DMS53 (cell line): ENCODE data around the gene DLK1.
A peak's percentile ranks its signal among the peaks of the same experiment; 100 is the strongest.

Source experiments
- DNase-seq: peaks from one replicate; lab custom pipeline; 2025; lab: John Stamatoyannopoulos, UW

Gene DLK1

DNA sequence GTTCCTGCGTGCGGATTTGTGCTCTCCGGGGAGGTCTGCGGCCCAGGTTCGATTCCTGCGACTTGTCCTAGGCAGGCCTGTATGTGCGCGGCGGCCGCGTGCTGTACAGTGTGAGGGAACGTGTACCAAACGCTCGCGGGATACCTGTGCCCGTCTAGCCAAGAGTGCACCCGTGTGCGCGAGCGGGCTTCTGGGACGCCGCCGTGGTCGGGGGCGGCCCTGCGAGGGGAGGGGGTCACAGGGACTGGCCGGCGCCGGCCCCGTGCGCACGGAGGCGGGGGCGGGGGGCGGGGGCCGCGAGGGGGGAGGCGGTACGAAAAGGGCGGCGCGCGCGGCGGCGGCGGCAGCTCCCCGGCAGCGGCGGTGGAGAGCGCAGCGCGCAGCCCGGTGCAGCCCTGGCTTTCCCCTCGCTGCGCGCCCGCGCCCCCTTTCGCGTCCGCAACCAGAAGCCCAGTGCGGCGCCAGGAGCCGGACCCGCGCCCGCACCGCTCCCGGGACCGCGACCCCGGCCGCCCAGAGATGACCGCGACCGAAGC, at the start of gene DLK1:
DLK1 (plus strand) TSS at position 343 of the 536 bp plus-strand sequence; CDS start at position 520, 177 bp downstream.
- no peak for DNase-seq

DNA sequence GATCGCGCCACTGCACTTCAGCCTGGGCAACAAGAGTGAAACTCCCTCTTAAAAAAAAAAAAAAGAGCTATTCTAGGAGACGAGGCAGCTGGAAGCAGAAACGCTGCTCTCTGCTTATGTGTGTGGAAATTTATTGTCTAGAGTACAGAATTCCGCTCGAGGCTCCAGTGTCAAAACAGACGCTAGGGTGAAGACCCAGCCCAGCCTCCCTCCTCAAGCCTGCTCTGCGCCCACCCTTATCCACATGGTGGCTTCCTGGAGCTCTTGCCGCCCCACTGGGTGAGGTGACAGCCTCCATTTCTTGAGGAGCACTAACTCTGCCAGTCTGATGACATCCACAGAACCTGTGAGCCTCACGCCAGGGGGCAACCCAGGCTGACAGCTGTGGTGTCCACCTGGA, 49.5 kb upstream of the DLK1 start:
- DNase-seq, result no peak

DNA sequence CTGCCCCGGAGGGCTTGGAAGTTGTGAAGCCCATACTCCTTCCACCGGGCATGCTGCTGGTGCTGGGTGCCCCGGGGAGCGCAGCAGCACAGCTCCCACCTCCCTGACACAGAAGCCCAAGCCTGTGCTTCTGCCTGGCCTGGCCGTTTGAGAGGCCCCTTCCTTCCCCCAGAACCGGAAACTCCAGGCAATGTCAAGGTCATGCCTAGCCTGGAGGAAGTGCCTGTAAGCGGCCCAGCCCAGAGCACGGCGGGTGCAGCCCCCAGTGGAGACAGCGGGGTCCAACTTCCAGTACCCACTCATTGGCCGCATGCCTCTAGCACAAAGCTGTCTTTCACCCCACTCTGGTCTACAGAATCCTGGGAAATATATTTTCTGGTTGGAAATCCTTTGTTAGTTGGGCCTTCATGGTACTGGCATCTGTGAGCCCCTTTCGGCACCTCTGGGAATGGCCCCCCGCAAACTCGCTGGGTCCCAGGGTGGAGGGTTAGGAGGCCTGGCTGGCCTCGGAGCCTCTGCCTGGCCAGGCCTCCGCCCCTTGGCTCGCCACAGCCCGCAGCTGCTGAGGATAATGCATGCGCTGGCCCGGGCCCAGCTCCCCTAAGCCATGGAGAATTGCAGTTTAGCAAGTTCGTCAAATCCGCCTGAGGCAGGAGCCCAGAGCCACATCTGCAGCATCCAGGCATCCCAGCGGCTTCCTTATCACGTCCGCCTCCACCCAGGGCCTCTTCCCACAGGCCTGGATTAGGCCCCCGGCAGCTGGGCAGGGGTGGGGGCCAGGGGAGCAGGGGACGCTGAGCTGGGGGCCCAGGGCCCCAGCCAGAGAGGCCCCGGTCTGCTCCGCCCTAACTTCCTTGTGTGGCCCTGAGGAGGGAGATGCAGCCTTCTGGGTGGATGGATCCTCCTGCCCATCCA, 48.9 kb upstream of the DLK1 start:
- no peak for DNase-seq

DNA sequence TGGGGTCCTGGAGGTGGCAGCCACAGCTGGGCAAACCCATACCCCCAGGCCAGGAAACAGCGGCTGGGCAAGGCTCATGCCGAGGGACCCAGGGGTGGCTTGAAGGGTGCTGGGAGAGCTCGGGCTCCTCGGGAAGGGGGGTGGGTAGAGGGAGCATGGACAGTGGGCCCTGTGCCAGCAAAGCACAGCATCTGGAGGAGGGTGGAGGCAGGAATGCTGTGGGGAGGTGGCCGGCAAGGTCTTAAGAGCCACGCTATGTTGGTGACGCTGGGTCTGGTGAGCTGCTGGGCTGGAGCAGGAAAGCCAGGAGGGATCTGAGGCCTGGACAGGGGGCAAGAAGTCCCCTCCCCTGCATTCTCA, 48.2 kb upstream of the DLK1 start:
- DNase-seq, result no peak

DNA sequence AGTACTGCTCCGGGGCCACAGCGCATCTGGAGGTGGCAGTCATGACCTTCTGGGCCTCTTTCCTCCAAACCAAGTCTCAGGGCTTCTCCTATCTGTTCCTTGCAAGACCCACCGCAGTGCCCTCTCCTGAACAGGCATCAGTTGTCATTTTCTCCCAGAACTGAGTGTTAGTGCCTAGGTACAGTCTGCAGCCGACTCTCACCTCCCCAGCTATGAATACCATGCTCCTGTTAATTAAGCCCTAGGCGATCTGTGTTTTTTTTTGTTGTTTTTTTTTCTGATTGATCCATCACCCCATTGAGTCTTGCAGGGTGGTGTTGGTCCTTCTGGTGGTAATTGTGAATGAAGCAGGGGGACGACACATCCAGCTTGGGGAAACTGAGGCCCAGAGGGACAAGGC, 47.5 kb upstream of the DLK1 start:
- no peak for DNase-seq

DNA sequence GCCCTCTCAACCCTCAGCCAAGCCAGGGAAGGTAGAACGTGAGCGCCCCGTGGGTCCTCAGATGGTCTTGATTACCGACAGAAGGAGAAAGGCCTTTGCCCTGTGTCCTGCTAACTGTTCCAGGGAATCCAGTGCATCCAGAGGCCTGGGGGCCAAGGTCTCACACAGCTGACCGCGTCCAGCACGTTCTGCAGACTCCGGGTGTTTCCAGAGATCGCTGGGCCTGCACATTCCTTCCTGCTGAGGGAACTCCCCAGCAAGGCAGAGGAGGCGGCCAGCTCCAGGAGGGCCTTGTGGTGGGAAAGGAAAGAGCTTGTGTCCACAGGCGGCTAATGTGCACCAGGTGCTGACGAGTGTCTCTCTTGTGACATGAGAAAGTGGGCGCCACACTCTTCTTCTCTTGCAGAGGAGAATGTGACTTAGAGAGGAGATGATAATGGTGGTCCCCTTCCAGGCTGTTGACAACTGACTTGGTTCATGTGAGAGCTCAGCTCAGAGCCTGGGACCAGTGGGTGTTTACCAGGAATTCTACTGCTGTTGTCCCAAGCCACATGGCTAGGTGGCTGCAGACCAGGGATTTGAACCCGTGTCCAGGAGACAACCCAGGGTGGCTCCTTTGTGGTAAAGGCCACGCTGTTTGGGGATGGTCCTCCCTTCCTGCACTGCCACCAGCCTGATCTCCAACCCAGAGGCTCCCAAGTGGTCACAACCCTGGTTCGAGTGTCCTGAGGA, 46.8 kb upstream of the DLK1 start:
- no peak for DNase-seq

DNA sequence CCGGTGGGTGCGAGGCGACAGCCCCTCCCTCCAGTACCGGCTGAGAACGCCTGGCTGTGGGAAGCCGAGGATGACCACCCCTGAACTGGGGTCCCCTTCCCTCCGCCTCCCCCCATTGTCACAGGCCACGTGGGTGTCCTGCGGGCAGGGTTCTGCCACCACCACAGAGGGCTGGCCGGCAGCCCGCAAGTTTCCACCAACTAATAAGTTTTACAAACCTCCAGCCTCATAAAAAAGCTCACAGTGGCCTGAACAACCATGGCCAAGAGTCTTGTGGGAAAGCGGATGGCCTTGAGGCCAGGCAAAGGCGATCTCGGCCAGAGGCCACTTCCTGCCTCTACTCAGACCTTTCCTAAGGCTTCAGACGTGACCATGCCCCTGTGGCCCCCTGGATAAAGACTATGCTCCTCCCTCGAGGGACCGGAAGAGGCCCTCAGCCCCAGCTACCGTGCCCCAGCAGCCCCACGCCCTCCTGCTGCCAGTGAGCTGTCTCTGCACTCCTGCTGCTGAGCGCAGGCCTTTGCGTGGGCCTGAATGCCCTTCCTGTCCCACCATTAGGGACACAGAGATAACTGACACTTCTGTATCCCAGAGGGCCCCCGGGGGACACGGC, 46.1 kb upstream of the DLK1 start:
- DNase-seq, result no peak

DNA sequence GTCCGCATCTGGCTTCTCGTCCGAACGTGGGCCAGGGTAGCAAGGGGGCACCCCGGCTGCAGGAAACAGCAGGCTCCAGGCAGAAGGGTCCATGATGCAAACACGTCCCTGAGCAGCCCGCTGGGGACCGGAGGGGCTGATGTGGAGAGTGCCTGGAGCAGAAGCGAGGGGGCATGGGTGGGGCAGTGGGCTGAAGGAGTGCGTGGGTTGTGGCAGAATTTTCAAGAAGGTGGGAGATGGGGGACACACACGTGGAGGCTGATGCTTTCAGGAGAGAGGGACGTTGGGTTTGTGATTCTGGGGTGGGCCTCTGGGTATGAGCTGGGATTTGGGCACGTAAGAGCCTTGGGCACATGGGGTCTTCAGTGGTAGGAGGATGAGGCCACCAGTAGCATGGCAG, 45.6 kb upstream of the DLK1 start:
- DNase-seq, result no peak

DNA sequence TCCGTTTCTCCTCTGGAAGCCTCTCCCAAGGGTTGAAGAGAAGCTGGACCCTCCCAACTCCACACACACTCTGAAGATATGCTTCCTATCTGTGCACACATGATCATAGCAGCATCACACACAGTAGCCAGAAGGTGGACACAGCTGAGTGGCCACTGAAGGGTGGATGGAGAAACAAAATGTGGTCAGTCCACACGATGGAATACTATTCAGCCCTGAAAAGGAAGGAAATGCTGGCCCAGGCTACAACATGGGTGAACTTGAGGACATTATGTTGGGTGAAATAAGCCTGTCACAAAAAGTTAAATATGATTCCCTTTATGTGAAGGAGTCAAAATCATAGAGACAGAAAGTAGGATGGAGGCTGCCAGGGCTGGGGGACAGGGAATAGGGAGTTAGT, 43.9 kb upstream of the DLK1 start:
- DNase-seq, result no peak

DNA sequence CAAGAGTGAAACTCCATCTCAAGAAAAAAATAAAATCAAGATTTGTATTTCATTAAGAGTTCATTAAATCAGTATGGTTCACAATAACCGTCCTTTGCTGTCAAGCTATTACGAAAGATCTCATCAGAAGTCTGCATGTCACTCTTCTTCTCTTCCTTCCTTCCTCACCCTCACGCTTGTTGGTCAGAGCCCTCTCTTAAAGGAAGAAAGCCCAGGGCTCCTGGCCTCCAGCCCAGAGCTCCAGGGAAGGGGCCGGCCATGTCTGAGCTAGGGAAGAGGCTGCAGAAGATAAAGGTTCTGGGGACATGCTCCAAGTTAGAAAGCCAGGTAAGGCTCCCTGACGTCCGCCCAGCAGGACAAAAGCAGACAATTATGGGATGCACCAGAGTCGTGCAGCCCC, 43.1 kb upstream of the DLK1 start:
- no peak for DNase-seq

DNA sequence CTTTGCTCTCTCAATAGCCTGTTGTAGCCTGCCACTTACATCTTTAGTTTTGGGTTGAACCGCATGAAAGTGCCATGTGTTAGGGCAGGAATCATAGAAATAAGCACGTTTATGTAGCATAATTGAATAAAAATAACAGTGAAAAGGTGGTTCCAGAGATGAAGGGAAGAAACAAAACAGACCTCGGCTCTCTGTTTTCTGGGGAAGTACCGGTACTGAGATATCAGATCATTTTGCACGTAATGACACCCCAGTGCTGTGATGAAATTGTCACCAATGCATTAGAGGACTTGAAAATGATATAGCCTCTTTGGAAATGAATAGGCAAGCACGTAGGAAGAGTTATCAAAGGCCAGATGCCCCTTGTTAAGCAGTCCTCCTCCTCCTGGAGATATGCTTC, 42.5 kb upstream of the DLK1 start:
- DNase-seq, result no peak

DNA sequence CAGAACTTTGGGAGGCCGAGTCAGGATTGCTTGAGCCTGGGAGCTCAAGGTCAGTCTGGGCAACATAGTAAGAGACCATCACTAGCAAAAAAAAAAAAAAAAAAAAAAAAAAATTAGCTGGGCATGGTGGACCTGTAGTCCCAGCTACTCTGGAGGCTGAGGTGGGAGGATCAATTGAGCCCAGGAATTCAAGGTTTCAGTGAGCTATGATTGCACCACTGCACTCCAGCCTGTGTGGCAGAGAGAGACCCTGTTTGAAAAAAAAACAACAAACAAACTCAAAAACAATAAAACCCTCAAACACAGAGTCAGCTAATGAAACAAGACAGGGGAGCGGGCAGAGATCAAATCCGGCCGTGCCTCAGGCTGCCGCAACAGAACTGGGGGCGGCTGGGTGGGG, 41.7 kb upstream of the DLK1 start:
- no peak for DNase-seq

DNA sequence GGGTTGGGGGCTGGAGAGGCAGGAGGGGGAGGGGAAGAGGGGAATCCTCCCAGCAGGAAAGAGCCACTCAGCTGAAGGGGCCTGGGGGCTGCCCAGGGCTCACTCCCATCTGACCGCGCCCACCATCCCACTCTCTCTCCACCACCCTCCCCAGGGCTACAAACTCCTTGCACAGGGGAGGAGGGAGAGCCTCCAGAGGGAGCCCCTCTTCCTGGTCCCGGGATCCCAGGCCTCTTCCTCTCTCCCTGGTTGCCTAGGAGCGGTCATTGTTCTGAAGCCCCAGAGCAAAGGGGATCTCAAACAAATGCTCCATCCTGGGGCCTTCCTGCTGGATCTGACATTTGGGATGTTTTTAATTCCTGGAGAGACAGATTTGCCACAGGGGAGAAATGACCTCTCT, 39.8 kb upstream of the DLK1 start:
- no peak for DNase-seq

DNA sequence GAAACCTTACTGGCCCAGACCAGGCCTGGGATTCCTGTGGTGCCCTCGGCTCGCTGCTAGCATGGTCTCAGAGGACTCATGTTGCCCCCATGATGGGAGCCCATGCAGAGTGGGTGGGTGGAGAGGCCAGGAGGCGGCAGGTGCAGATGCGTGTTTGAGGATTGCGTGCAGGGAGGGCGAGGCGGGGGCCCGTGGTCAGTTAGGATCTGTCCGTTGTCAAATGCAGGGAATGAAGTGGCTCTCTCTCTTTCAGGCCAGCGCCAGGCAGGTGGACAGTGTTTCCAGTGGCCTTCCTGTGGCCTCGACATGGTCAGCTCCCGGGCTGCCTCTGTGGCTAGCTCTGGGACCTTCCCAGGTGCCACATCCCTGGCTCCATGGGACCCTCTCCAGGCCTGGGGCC, 39.3 kb upstream of the DLK1 start:
- no peak for DNase-seq

DNA sequence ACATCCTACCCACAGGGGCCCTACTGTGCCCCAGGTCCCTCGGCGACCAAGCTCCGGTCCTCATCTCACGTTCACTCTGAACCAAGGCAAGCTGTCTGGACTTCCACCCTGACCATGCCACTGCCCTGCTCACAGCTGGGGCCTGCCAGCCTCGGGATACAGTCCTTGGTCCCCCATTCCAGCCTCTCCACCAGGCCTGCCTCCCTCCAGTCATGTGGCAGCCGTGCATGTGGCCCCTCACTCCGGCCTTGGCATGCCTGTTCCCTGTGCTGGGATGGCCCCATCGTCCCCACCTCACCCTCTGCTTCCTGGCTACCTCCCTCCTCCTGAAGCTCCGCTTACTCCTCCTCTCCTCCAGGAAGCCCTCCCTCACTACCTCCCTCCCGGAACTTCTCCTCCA, 38.6 kb upstream of the DLK1 start:
- no peak for DNase-seq

DNA sequence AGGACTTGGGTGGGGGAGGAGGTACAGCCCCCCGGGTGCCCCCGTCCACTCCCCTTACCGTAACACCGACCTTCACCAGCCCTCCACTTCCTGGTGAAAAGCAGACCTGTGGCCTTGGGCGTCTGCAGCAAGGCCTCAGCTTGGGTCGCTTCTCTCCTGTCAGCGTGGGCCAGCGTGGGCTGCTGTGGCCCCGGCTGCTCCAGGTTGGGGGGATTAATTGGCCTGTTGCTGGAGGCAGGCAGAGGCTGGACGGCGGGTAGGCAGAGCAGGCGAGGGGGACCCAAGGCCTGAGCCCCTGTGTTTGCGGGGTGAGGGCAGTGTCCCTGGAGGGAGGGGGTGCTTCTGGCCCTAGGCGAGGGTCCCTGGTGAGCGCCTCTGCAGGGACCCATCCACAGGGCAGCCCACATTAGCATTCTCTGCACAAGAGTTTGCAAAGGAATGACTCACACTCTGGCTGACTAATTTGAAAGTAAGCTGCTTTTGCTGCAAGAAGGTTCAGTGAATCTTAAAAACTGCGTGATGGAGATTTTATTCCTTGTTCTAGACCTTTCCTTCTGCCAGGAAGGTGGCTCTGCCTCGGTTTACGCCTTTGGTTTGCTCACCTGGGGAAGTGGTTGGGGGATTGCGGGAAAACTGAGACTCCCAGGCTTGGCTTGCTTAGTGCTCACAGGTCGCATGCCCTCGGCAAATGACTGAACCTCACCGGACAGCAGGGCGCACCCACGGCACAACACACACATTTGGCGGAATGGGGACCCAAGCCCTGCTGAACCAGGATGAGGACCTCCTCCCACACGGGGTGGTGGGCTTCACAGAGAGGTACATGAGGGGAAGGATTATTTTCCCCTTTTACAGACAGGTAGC, 37.9 kb upstream of the DLK1 start:
- DNase-seq, result no peak

DNA sequence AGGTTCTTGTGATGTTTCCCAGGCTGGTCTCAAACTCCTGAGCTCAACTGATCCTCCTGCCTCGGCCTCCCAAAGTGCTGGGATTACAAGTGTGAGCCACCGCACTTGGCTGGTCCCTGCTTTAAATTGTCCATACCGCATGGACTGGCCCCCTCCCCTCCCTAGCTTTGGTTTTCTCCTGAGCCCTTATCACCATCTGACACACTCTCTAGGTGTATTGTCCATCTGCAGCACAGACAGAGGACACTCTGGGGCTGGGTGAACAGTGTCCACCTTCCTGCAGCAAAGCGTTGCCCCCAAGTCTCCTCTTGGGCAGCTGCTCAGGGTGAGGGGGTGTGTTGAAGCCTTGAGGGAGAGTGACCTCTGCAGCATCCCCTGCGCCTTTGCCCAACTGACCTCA, 36.0 kb upstream of the DLK1 start:
- no peak for DNase-seq

DNA sequence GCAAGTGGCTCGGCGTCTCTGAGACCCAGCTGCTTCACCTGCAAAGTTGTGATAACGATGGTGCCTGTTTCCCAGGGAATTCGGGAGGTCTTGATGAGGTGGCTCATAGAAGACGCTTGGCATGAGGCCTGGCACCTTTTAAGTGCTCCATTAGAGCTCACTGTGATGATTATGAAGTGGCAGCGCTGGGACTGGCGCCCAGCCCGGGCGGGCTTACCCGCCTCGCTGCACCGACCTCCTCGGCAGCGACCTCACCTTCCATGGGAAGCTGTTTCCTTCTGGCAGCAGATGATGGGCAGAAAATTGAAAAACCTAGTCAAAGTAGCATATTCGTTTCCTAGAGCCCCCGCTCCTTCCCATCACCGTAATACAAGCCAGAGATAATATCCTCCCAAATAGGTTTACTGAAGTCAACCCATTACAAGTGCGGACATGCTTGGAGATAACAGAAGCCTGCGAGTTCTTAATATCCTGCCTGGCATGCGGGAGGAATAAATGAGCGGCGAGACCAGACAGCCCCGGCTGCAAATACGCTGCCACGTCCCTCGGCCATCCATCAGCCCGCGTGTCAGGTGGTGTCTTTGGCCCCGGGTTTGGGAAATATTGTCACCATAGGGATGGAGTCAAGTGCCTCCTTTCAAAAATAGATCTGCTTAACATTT, 35.2 kb upstream of the DLK1 start:
- DNase-seq, result no peak

DNA sequence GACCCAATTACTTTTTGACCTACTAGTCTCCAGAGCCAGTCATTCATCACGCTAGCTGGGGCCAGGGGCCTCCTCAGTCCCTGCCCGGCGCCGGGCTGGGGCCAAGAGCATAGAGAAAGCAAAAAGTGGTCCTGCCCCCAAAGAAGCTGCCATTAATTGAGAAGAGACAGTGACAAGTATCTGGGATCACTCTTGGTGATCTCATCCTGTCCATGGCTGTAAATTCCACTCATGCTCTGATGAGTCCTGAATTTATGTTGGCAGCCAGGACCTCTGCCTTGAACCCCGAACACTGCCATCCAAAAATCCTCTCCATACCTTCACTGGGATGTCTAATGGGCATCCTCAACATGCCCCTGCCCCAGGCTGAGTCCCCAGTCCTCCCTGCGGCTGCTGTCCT, 34.4 kb upstream of the DLK1 start:
- no peak for DNase-seq

DNA sequence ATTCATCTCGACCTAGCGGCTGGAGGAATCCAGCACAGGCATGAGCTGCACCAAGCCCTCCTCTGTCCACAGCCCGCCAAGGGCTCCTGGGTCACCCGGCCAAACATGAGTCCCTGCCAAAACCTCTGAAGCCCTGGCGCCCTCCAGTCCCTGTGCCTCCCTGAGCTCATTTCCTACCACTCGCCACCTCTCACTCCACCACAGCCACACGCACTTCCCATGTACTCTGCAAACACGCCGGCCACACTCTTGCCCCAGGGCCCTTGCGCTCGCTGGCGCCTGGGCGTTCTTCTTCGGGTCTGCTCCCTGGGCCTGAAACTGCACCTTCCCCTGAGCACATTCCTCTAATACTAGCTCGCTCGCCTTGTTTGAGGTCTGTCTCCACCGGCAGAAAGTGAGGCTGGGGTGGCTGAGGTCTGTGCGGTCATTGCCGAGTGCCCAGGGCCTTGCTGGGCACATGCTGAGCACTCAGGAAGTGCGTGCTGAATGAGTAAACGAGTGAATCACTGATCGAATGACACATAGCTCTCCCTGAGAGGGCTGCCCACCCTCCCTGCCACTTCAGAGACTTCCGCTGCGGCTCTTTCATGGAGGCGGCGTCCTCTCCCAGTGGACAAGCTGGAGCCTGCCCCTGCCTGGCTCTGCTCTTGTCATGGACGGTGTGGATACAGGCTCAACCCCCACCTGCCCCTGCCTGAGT, 33.7 kb upstream of the DLK1 start:
- peak; percentile 71 for DNase-seq
